HCT116 (cell line): ENCODE measurements around the gene MAP4K2. TPM values are rescaled to one million over a fixed set of nuclear protein-coding genes. Genes with fewer than 3 reads are reported as not detected.
A peak's percentile ranks its signal among the peaks of the same experiment; 100 is the strongest.

Experiments
- ATAC-seq: fragments of 200-7000 bp; cut with Tn5 transposase; 2 replicates; pipeline ENCODE4 v1.9.1; 2020; ENCODE audit warnings: mild to moderate bottlenecking, moderate library complexity
- Bru-seq: library from RNA; stranded (reverse); fragments of 400-500 nt; gene quantifications from one replicate; lab custom pipeline; 2021; lab: Mats Ljungman, UMichigan
- BruChase-seq, 2 experiments: library from RNA; stranded (reverse); fragments of 400-500 nt; gene quantifications; one replicate each; lab custom pipeline; 2021; lab: Mats Ljungman, UMichigan
- BruUV-seq: library from RNA; stranded (reverse); fragments of 400-500 nt; replicated peaks from 2 replicates; lab custom pipeline; 2021; lab: Mats Ljungman, UMichigan
- CTCF ChIA-PET: fragments of 300-600 bp; sonication (Branson Sonifier 250); formaldehyde crosslinking; loops from one replicate; lab custom pipeline; 2021; ENCODE audit warnings: antibody characterized with exemption; lab: Charles Lee
- POLR2A ChIA-PET: fragments of 300-600, 350-600 bp; sonication (Branson Sonifier 250); formaldehyde crosslinking; loops from one replicate; lab custom pipeline; 2021; ENCODE audit warnings: antibody characterized with exemption; lab: Charles Lee
- RAD21 ChIA-PET, 2 experiments: fragments of 300-600 bp; sonication (Branson Sonifier 250); formaldehyde crosslinking; loops; one replicate each; lab custom pipeline; 2023; ENCODE audit warnings: low total read pairs in 2 of 2; ENCODE audit not compliant: uncharacterized antibody in 2 of 2, unreplicated experiment in 2 of 2, low non-redundant PET in 1 of 2; lab: Charles Lee
- DNase-seq: peaks from one replicate; pipeline ENCODE4 v3.0.0-alpha.2; 2010; ENCODE audit warnings: low read depth, low spot score
- H2AFZ ChIP-seq: fragments of 200-600 bp; shearing (Covaris generic), sonication (generic); 2 replicates; pipeline ENCODE4 v1.6.1; 2017; ENCODE audit warnings: low read depth, mixed run types, mixed read lengths, antibody characterized with exemption, low read length; ENCODE audit not compliant: poor library complexity, severe bottlenecking
- H3K27ac ChIP-seq: 2 replicates; pipeline ENCODE4 v1.5.1; 2012; ENCODE audit warnings: low read depth, low read length
- H3K27me3 ChIP-seq: fragments of 200-600 bp; sonication (generic); 2 replicates; pipeline ENCODE4 v1.6.1; 2016; ENCODE audit warnings: mixed run types, low read length, mixed read lengths; ENCODE audit not compliant: insufficient read depth
- H3K36me3 ChIP-seq, 2 experiments: fragments of 200-500 bp in 1 of 2; fragments of 200-600 bp in 1 of 2; sonication (Bioruptor generic) in 1 of 2; sonication (generic) in 1 of 2; 2 replicates each; pipeline versions ENCODE4 v1.5.1 to v1.6.1; 2014 to 2016; ENCODE audit warnings: low read length in 2 of 2, inconsistent platforms in 1 of 2, mixed read lengths in 1 of 2, mixed run types in 1 of 2; ENCODE audit not compliant: insufficient read depth in 2 of 2, control insufficient read depth in 1 of 2
- H3K4me1 ChIP-seq, 2 experiments: fragments of 200-600 bp in 1 of 2; sonication (generic) in 1 of 2; 2 replicates each; pipeline versions ENCODE4 v1.5.1 to v1.6.1; 2012 to 2017; ENCODE audit warnings: low read length in 2 of 2, inconsistent platforms in 1 of 2, mild to moderate bottlenecking in 1 of 2, mixed read lengths in 1 of 2, mixed run types in 1 of 2, moderate library complexity in 1 of 2; ENCODE audit not compliant: insufficient read depth in 2 of 2, control insufficient read depth in 1 of 2
- H3K4me2 ChIP-seq: fragments of 200-600 bp; sonication (generic); 2 replicates; pipeline ENCODE4 v1.6.1; 2017; ENCODE audit warnings: mixed run types, low read length, mixed read lengths
- H3K4me3 ChIP-seq, 2 experiments: fragments of 200-600 bp in 1 of 2; sonication (generic) in 1 of 2; replicated peaks in 1 of 2; 2 replicates each; pipeline ENCODE4 v1.5.1; 2011 to 2016; ENCODE audit warnings: low read length in 2 of 2, control low read depth in 1 of 2, low read depth in 1 of 2, mild to moderate bottlenecking in 1 of 2, mixed read lengths in 1 of 2, mixed run types in 1 of 2
- H3K79me2 ChIP-seq: fragments of 200-600 bp; sonication (generic); 2 replicates; pipeline ENCODE4 v1.6.1; 2017; ENCODE audit warnings: mild to moderate bottlenecking, mixed run types, low read length, moderate library complexity, mixed read lengths; ENCODE audit not compliant: insufficient read depth
- H3K9ac ChIP-seq: fragments of 200-600 bp; sonication (generic); 2 replicates; pipeline ENCODE4 v1.6.1; 2016; ENCODE audit warnings: low read length, mixed read lengths
- H3K9me2 ChIP-seq: fragments of 200-600 bp; sonication (generic), shearing (Covaris generic); 2 replicates; pipeline ENCODE4 v1.6.1; 2017; ENCODE audit warnings: mixed run types, mild to moderate bottlenecking, moderate library complexity; ENCODE audit not compliant: insufficient read depth
- H3K9me3 ChIP-seq, 2 experiments: fragments of 200-500 bp in 1 of 2; fragments of 200-600 bp in 1 of 2; sonication (Bioruptor generic) in 1 of 2; sonication (generic) in 1 of 2; 2 replicates each; pipeline ENCODE4 v1.6.1; 2014 to 2017; ENCODE audit warnings: low read length in 2 of 2, mixed read lengths in 2 of 2, inconsistent platforms in 1 of 2, low read depth in 1 of 2, mild to moderate bottlenecking in 1 of 2, mixed run types in 1 of 2, moderate library complexity in 1 of 2; ENCODE audit not compliant: control insufficient read depth in 1 of 2, insufficient read depth in 1 of 2
- H4K20me1 ChIP-seq: fragments of 200-600 bp; sonication (generic), shearing (Covaris generic); 2 replicates; pipeline ENCODE4 v1.6.1; 2017; ENCODE audit warnings: mixed run types, mild to moderate bottlenecking, moderate library complexity; ENCODE audit not compliant: insufficient read depth
- CBX3 ChIP-seq: IDR thresholded peaks from 2 replicates; pipeline ENCODE4 v1.6.1; 2012; ENCODE audit warnings: low read depth
- POLR2A ChIP-seq: IDR thresholded peaks from 2 replicates; pipeline ENCODE4 v1.7.0; 2011; ENCODE audit warnings: borderline replicate concordance; ENCODE audit not compliant: insufficient read depth, insufficient read length; ENCODE audit errors: extremely low read depth
- POLR2AphosphoS5 ChIP-seq: IDR thresholded peaks from 2 replicates; pipeline ENCODE4 v1.6.1; 2011; ENCODE audit warnings: mild to moderate bottlenecking, low read depth, low read length, moderate library complexity
- SIN3A ChIP-seq: IDR thresholded peaks from 2 replicates; pipeline ENCODE4 v1.6.1; 2012; ENCODE audit warnings: low read depth
- SP1 ChIP-seq: IDR thresholded peaks from 2 replicates; pipeline ENCODE4 v1.6.1; 2012; ENCODE audit warnings: low read depth
- TCF7L2 ChIP-seq: IDR thresholded peaks from 2 replicates; pipeline ENCODE4 v1.7.0; 2011; ENCODE audit warnings: borderline replicate concordance, inconsistent platforms; ENCODE audit not compliant: insufficient read depth, insufficient read length; ENCODE audit errors: extremely low read depth
- ZFX ChIP-seq: fragments of 450-650 bp; IDR thresholded peaks from 2 replicates; pipeline ENCODE4 v1.6.1; 2017
- intact Hi-C: fragments of 100-400 bp; cut with micrococcal nuclease; formaldehyde crosslinking; loops from 2 replicates; pipeline ENCODE4 v1.10.0; 2022
- long read RNA-seq: library from polyadenylated mRNA; unstranded; transcript quantifications from one replicate; pipeline ENCODE4 v2.0.0, GENCODE V29; 2021; ENCODE audit not compliant: unreplicated experiment
- polyA plus RNA-seq: library from polyadenylated mRNA; unstranded; fragments of >200 nt; gene quantifications from 2 replicates; pipeline ENCODE4 v1.2.1, GENCODE V29; 2012; ENCODE audit warnings: missing spikeins
- total RNA-seq: library from RNA; stranded (reverse); gene quantifications from one replicate; pipeline ENCODE4 v1.2.1, GENCODE V29; 2021; ENCODE audit not compliant: unreplicated experiment
- TF ChIP-seq, protein P1 (sequence below), 3 experiments: fragments of 200-600 bp in 1 of 3; sonication (generic) in 1 of 3; IDR thresholded peaks in 2 of 3; conservative IDR thresholded peaks in 1 of 3; 2 replicates each; pipeline ENCODE4 v1.5.1; 2012 to 2017; ENCODE audit warnings: low read depth in 2 of 3, low read length in 2 of 3, antibody characterized with exemption in 1 of 3, borderline replicate concordance in 1 of 3, control low read depth in 1 of 3, mild to moderate bottlenecking in 1 of 3, mixed read lengths in 1 of 3, mixed run types in 1 of 3, moderate library complexity in 1 of 3; ENCODE audit not compliant: insufficient read depth in 1 of 3

The MAP4K2 gene
- total RNA-seq, result 44.2 TPM
- 37.5 and 38.1 TPM in 2 replicates for polyA plus RNA-seq
- Bru-seq, nascent RNA, result percentile 49 among the genes with signal in this experiment
- BruChase-seq, experiment 1, labeled RNA remaining after a 6-hour chase, result percentile 73 among the genes with signal in this experiment
- BruChase-seq, experiment 2, labeled RNA remaining after a 2-hour chase, result percentile 68 among the genes with signal in this experiment
- long read RNA-seq, full-length matches to known transcripts, result 20 of 66 reads
- long read RNA-seq, partial matches to known transcripts, result 21 of 66 reads
- long read RNA-seq, other reads (novel, unspliced or antisense), result 25 of 66 reads

GRCh38 chr11:64803158-64803845 lies at the start of gene MAP4K2:
MAP4K2 (minus strand) TSS chr11:64803214; CDS start chr11:64803149, 65 bp downstream.
- Histone ChIP-seq H3K36me3 (peaks cover 5 to 10% of the 10 kb centered on the region in 2 experiments; a peak in 2 of 4 replicates), H3K9me2 (no peaks in the 10 kb centered on the region), H3K27ac (peak within 1 kb of the TSS; percentile 92), H2AFZ (no peak within 1 kb of the TSS), H3K9ac (peak within 1 kb of the TSS; percentile 73), H3K4me1 (peaks cover 24 to 47% of the 10 kb centered on the region in 2 experiments), H4K20me1 (no peaks in the 10 kb centered on the region), H3K4me3 (peak within 1 kb of the TSS; percentile 73 to 83), H3K79me2 (peaks cover 2% of the 10 kb centered on the region; the same call in 1 of the 2 replicates), H3K4me2 (peak within 1 kb of the TSS; percentile 96), H3K9me3 (no peaks in the 10 kb centered on the region), H3K27me3 (no peaks in the 10 kb centered on the region)
- intact Hi-C loops, result no loop called here
- no TSS peak for BruUV-seq
- ATAC-seq (peak; percentile 90), DNase-seq (peak; percentile 64)
- ChIA-PET POLR2A (interaction anchor here (0.9 to 1.2 kb wide), 2 partner anchors 12 to 332 kb away, joined by 3 read pairs; no protein-coding TSS in a partner anchor), RAD21 (interaction anchor here in 1 of 2 experiments (0.8 kb wide), 1 partner anchor 319 kb away, joined by 4 read pairs; the partner anchor contains the start of genes FAU and MRPL49), CTCF (interaction anchor here (0.9 to 2.1 kb wide), 2 partner anchors 41 to 60 kb away, joined by 3 to 4 read pairs; partner anchors contain the start of gene CDC42BPG)
- TF ChIP-seq TCF7L2 (peak; percentile 28), CBX3 (no peak), POLR2A (no peak), ZFX (0 out of 2 replicates have a peak, but pooled peaks have one; percentile 3), SIN3A (peak; percentile 51; the same call in 1 of the 2 replicates), POLR2AphosphoS5 (peak; percentile 62), SP1 (no peak)
- TF ChIP-seq, protein P1, sequence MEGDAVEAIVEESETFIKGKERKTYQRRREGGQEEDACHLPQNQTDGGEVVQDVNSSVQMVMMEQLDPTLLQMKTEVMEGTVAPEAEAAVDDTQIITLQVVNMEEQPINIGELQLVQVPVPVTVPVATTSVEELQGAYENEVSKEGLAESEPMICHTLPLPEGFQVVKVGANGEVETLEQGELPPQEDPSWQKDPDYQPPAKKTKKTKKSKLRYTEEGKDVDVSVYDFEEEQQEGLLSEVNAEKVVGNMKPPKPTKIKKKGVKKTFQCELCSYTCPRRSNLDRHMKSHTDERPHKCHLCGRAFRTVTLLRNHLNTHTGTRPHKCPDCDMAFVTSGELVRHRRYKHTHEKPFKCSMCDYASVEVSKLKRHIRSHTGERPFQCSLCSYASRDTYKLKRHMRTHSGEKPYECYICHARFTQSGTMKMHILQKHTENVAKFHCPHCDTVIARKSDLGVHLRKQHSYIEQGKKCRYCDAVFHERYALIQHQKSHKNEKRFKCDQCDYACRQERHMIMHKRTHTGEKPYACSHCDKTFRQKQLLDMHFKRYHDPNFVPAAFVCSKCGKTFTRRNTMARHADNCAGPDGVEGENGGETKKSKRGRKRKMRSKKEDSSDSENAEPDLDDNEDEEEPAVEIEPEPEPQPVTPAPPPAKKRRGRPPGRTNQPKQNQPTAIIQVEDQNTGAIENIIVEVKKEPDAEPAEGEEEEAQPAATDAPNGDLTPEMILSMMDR (IDR thresholded peaks at IDR 0.05 in 2 of 3, conservative IDR thresholded peaks at IDR 0.05 in 1 of 3; ENCODE audit: borderline replicate concordance in 1 of 3, insufficient read depth in 1 of 3, low read depth in 2 of 3, low read length in 2 of 3), result peak in 2 of 3 experiments; percentile 21 to 24; a peak in 1 of 6 replicates
